Stimulated activated CD4-positive, alpha-beta T cell treated with anti-CD3 and anti-CD28 coated beads, TNF-alpha, amount 100 ng/mL, for 48 hours (primary cell): Measurements from ENCODE around the gene CRAMP1.

Source experiments
- DNase-seq, 3 donors: peaks; one replicate each; pipeline ENCODE4 v3.0.0-alpha.2; 2020; ENCODE audit warnings: low read depth in 3 of 3

Gene CRAMP1

GRCh38 chr16:1601489-1601888 is 10.7 kb upstream of the CRAMP1 start:
- no peak for DNase-seq

- no peak for DNase-seq
Observed at GRCh38 chr16:1602285-1602684, 9.9 kb upstream of the CRAMP1 start.

DNA sequence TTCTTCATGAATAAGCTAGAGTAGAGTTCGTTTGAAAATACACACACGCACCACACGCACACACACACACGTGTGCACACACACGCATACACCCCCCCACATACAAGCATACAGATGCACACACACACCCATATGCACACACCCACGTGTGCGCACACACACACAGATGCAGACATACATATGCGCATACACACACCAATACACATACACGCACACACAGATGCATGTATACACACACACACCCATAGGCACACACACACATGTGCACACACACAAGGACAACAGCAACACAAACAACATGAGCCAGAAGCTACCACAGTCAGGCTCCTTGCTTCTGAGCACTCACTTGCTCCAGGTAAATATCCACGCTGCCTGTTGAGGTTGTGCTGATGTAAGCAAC is 5.4 kb upstream of the CRAMP1 start:
- no peak for DNase-seq

DNA sequence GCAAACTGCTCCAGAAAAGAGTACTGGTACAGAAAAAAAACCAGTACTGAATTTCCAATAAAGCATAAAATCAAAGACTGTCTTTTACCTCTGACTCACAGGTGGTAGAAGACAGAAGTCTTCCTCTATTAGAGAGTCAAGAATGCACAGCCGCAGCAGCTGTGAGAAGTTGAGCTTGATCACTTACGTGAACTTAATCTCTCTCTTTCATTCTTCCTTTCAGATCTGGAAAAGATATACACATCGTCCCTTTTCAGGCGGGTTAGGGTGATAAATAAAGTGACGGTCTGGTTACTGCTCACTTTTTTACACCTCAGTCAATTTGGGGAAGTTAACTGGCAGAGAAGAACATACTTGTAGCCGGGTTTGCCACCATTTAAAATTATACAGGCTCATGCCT is 4.2 kb upstream of the CRAMP1 start:
- no peak for DNase-seq

GRCh38 chr16:1610071-1610898 is 1.9 kb upstream of the CRAMP1 start:
- peak; percentile 79 to 87 (median 83) for DNase-seq

- peak in 1 of 3 donors; percentile 22 for DNase-seq
Observed at GRCh38 chr16:1610899-1611632, 1.1 kb upstream of the CRAMP1 start.

- no peak for DNase-seq
Observed at GRCh38 chr16:1613211-1613622, 1.1 kb downstream of the CRAMP1 start.

DNA sequence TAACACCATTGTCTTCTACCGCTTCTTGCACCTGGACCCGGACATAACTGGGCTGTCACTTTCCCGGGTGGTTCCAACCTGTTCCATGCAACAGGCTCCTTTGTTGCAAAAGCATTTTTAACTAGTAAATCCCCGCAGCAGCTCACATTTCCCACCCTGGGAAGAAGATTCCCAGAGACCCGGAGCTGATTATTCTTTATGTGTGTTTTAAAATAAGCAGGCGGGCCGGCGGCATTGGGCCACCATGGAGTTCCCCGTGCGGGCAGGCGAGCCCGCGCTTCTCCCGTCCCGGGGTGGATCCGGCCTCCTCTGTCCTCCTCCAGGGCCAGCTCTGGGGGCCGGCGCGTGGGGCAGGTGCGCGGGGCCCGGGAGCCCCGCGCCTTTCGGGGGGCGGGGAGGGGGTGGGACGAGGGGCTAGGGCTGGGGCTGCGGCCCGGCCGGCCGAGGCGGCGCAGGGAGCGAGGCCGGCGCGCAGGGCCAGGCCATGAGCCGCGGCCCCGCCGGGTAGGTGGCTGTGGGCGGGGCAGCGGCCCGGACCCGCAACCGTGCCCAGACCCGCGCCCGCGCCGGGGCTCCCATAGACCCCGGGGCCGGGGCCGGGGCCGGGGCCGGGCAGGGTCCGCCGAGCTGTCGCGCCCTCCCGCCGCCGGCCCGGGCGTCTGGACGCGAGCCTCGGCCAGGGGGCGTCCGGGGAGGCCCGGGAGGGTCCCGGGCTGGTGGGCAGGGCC is 1.7 kb downstream of the CRAMP1 start:
- no peak for DNase-seq

GRCh38 chr16:1614456-1615102 is 2.4 kb downstream of the CRAMP1 start:
- DNase-seq = no peak

GRCh38 chr16:1615761-1616160 is 3.6 kb downstream of the CRAMP1 start:
- DNase-seq = no peak

- DNase-seq = no peak
Observed at GRCh38 chr16:1619976-1620375, 7.8 kb downstream of the CRAMP1 start.

DNA sequence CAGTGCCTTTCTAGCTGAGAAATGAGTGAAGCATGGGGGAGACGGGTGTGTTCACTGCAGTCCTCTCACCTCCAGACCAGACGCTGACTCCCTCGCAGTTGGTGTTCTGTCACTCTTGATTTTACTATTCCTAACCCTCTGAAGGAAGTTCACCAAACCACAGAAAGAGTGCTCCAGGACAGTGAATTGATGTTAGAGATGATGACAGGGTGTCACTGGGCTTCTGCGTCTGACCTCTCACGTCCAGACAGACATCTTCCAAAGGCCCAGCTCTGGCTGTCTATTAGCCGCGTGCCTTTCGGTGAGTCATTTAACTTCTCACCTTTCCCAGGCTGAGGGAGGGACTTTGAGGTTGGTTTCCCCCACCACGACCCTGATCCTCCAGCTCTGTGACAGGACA is 8.2 kb downstream of the CRAMP1 start:
- no peak for DNase-seq

DNA sequence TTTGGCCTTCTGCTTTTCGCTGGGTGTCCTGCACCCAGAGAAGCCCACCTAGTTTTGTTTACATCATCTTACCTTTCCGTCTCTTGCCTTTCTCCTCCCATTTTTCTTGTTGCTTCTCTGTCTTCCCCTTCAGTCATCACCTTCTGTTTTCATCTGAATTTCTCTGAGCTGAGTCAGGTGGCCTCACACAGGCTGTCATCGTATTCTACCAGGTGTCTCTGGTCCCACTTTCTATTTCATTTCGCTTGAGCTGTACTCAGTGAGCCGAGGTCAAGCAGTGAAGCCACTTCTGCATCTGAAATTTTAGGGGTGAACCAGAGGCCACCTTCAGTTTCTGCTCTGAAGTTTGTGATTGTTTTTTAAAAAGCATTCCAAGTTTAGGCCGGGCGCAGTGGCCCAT is 9.7 kb downstream of the CRAMP1 start:
- DNase-seq = no peak

GRCh38 chr16:1626327-1626726 is 14.2 kb downstream of the CRAMP1 start:
- no peak for DNase-seq

DNA sequence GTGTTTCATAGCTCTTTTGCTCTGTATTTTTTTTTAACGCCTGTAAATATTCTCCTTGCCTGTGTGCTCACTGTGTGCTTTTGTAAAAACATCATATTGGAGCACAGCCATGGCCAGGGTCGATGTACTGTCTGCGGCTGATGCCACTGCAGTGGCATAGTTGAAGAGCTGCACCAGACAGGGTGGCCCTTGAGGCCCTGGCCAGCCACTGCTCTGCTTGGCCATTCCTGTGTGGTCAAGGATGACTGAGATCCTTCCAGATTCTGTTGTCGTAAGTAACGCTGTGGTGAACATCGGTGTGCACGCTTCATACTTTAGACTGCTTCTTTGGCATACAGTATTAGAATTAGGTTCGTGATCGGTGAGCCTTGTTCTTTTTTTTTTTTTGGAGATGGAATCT is 14.6 kb downstream of the CRAMP1 start:
- no peak for DNase-seq

DNA sequence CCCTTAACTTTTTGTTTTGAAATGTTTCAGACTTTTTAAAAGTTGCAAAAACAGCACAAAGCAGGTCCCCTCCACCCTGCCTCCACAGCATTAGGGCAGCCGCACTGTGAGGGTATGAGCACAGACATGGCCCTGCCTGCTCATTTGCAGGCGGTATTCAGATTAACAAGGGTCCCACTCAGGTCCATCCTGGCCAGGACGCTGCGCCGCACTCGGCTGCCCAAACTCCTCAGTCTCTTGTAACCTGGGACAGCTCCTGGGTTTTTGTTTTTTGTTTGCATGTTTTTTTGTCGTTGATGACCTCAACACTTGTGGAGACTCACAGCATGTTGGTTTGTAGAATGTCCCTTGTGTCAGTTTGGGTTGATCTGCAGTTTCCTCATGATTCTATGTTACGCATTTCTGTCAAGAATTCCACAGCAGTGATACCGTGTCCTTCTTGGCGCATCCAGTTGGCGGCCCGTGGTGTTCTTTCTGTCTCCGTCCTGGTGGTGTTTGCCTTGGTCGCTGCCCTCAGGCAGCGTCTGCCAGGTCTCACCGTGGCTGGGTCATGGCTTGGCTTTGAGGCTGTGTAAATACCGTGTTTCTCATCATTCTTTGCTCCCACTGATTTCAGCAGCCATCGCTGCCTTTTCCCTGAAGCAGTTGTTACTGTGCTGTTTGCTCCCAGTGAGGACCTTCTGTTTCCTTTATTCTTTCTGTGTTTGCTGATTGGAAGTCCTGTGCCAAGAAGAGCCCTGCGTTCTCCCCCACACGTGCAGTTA is 18.5 kb downstream of the CRAMP1 start:
- DNase-seq = no peak

DNA sequence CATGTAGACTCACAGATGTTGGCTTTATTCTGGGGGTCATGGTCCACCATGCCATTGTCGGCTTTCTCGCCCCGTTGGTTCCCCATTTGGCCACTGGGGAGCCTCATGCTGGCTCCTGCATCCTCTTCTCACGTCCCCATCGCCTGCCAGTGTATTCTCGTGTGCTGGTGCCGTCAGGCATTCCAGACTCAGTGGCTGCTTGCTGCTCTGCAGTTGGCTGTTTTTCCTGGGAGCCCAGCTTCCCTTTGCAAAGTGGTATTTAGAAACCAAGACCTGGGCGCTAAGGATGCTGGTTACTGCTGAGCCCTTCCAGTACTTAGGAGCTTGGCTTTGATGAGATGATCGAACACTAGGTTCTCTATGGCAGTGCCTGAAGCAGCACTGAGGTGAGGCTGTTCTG is 19.1 kb downstream of the CRAMP1 start:
- no peak for DNase-seq

DNA sequence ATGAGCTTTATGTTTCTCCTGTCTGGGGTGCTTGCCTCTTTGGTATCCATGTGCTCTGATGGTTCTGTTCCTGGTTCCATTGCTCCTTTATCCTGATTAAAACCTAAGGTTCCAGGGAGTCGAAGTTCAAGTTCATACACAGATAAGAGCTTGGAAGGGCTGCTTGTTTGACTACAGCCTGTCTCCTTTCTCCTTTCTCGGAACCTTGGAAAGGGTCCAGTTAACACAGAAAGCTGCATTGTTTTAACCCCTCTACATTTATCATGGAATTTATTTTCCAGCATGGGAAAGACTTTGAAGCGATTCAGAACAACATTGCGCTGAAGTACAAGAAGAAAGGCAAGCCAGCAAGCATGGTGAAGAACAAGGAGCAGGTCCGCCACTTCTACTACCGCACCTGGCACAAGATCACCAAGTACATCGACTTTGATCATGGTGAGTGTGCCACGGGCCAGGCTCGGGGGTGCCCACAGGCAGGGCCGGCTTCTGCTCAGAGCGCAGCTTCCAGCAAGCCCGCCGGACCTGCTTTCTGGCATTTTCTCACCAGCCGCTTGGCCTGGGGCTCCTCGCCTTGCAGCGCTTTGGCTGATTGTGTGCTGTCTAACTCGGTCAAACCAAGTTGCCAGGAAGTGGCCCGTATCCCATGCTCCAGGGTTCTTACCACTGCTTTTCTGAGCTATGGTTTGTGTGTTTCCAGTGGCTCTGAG is 19.9 kb downstream of the CRAMP1 start:
- no peak for DNase-seq

- no peak for DNase-seq
Observed at GRCh38 chr16:1632638-1632970, 20.4 kb downstream of the CRAMP1 start.

- DNase-seq = no peak
Observed at GRCh38 chr16:1633310-1633709, 21.1 kb downstream of the CRAMP1 start.

GRCh38 chr16:1634541-1634940 is 22.4 kb downstream of the CRAMP1 start:
- no peak for DNase-seq
